MCF 10A (cell line): ENCODE measurements around the gene RHBDD1. TPM values are rescaled to one million over a fixed set of nuclear protein-coding genes. Genes with fewer than 3 reads are reported as not detected.

Experiments used
- BruUV-seq: library from RNA; stranded (reverse); fragments of 400-500 nt; replicated peaks from 2 replicates; lab custom pipeline; 2021; lab: Mats Ljungman, UMichigan
- CTCF ChIA-PET: fragments of 300-600 bp; sonication (Branson Sonifier 250); formaldehyde crosslinking; extraction: SDS; loops from one replicate; lab custom pipeline; 2021; ENCODE audit warnings: antibody characterized with exemption, inconsistent platforms; lab: Yijun Ruan, JAX
- POLR2A ChIA-PET: fragments of 300-600, 350-650 bp; sonication (Branson Sonifier 250); formaldehyde crosslinking; extraction: SDS; loops from one replicate; lab custom pipeline; 2020; ENCODE audit warnings: antibody characterized with exemption, inconsistent platforms; lab: Yijun Ruan, JAX
- DNase-seq: peaks from one replicate; pipeline ENCODE4 v3.0.0-alpha.2; 2018; ENCODE audit not compliant: unreplicated experiment
- H3K27ac Mint-ChIP-seq: one replicate; pipeline ENCODE4 v1.8.0; 2022; ENCODE audit warnings: mild to moderate bottlenecking, low read depth, mixed read lengths; ENCODE audit not compliant: unreplicated experiment
- H3K27me3 Mint-ChIP-seq: one replicate; pipeline ENCODE4 v1.8.0; 2022; ENCODE audit warnings: mixed read lengths; ENCODE audit not compliant: insufficient read depth, unreplicated experiment
- H3K36me3 Mint-ChIP-seq: one replicate; pipeline ENCODE4 v1.8.0; 2022; ENCODE audit warnings: mild to moderate bottlenecking, moderate library complexity, mixed read lengths; ENCODE audit not compliant: insufficient read depth, unreplicated experiment
- H3K4me1 Mint-ChIP-seq: one replicate; pipeline ENCODE4 v1.8.0; 2022; ENCODE audit warnings: mixed read lengths; ENCODE audit not compliant: insufficient read depth, unreplicated experiment
- H3K4me3 Mint-ChIP-seq: one replicate; pipeline ENCODE4 v1.8.0; 2022; ENCODE audit warnings: mild to moderate bottlenecking, moderate library complexity, mixed read lengths; ENCODE audit not compliant: unreplicated experiment
- H3K9me3 Mint-ChIP-seq: one replicate; pipeline ENCODE4 v1.8.0; 2022; ENCODE audit warnings: mixed read lengths; ENCODE audit not compliant: unreplicated experiment
- intact Hi-C: fragments of 100-400 bp; cut with micrococcal nuclease; formaldehyde crosslinking; loops from 2 replicates; pipeline ENCODE4 v1.14.1; 2022
- total RNA-seq: library from RNA; stranded (reverse); gene quantifications from 2 replicates; pipeline ENCODE4 v1.2.3, GENCODE V29; 2022
- TF ChIP-seq, protein P1 (sequence below): fragments of 200-600 bp; IDR thresholded peaks from one replicate; pipeline ENCODE4 v1.8.0; 2022; ENCODE audit warnings: antibody characterized with exemption, mild to moderate bottlenecking; ENCODE audit not compliant: unreplicated experiment

RHBDD1 gene
- total RNA-seq, 1 experiment from 2014 or later, result 76.0 TPM

DNA sequence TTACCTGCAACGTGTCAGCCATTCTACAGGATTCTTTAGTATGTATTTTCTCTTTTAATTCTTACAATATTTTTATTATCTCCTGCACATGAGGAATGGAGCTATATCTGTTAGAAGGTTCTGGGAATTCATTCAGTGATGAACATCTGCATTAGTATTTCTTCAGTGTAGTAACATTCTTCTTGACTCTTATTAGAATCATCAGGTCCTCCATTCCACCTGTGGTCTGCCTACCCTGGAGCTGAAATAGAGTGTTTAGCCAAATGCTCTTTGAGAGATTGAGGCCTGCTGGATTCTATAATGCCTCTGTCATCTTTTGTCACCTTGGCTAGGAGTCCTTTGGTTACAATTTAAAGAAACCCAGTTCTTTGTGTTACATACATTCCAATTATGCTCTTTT, 54.4 kb downstream of the RHBDD1 start:
- DNase-seq, result no peak
- no peak overlapping the region for H3K27ac Mint-ChIP-seq
- peaks cover 1% of the 10 kb centered on the region for H3K36me3 Mint-ChIP-seq
- TF ChIP-seq, protein P1, sequence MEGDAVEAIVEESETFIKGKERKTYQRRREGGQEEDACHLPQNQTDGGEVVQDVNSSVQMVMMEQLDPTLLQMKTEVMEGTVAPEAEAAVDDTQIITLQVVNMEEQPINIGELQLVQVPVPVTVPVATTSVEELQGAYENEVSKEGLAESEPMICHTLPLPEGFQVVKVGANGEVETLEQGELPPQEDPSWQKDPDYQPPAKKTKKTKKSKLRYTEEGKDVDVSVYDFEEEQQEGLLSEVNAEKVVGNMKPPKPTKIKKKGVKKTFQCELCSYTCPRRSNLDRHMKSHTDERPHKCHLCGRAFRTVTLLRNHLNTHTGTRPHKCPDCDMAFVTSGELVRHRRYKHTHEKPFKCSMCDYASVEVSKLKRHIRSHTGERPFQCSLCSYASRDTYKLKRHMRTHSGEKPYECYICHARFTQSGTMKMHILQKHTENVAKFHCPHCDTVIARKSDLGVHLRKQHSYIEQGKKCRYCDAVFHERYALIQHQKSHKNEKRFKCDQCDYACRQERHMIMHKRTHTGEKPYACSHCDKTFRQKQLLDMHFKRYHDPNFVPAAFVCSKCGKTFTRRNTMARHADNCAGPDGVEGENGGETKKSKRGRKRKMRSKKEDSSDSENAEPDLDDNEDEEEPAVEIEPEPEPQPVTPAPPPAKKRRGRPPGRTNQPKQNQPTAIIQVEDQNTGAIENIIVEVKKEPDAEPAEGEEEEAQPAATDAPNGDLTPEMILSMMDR, result no peak
- ChIA-PET POLR2A (interaction anchor here (0.6 to 4.9 kb wide), 7 partner anchors 10 to 1479 kb away, joined by 3 to 51 read pairs (median 4); partner anchors contain the start of gene RHBDD1), CTCF (interaction anchor here (1.0 kb wide), 1 partner anchor 64 kb away, joined by 3 read pairs; no protein-coding TSS in a partner anchor)
- BruUV-seq, result no TSS peak
- intact Hi-C loops, result no loop called here
- H3K4me3 Mint-ChIP-seq, result no peak overlapping the region
- H3K9me3 Mint-ChIP-seq, result no peaks in the 10 kb centered on the region
- H3K27me3 Mint-ChIP-seq, result no peaks in the 10 kb centered on the region
- H3K4me1 Mint-ChIP-seq, result peaks cover 38% of the 10 kb centered on the region

DNA sequence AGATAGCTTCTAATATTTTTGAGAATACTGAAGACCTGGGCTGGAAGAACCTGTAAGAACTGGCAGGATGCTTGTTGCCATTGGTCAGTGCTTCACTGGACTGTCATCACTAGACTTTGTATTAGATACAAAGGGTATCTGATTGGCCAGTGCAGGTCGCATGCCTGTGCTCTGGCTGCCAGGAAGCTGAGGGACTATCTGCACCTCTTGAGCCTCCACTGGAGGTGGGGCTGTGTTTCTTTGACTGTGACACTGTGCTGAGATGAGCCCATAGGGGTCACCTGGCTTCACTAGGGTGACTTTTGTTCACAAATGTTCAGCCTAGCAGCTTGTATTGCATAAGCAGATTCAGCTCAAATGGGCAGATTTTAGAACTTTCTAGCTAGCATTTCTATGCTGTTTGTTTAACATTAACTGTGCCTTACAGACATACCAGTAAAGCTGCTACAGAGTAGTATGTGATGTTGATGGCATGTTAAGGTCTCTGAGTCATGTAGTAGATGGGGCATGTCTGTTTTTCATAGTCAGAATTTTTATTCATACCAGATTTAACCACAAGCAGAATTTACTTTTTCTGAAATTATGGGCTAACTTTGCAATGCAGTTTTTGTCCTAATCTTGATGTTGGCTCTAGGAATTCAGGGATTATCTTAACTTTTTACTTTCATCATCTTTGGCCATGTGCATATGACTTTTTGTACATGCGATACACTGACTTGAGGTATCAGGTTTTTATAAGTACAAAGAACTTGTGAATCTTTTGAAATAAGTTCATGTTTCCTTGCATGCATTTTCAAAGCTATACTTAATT, 56.1 kb downstream of the RHBDD1 start:
- H3K4me3 Mint-ChIP-seq, result peak overlapping the region; percentile 23
- intact Hi-C loops, result no loop called here
- DNase-seq, result peak; percentile 30
- H3K9me3 Mint-ChIP-seq, result no peaks in the 10 kb centered on the region
- BruUV-seq, result no TSS peak
- peaks cover 26% of the 10 kb centered on the region for H3K4me1 Mint-ChIP-seq
- ChIA-PET POLR2A (interaction anchor here (0.6 to 4.9 kb wide), 8 partner anchors 8 to 927 kb away, joined by 3 to 51 read pairs (median 4); partner anchors contain the start of gene RHBDD1), CTCF (interaction anchor here (0.7 to 0.9 kb wide), 3 partner anchors 11 to 55 kb away, joined by 3 to 4 read pairs (median 3); no protein-coding TSS in a partner anchor)
- TF ChIP-seq, protein P1, result no peak
- peak overlapping the region; percentile 63 for H3K27ac Mint-ChIP-seq
- H3K36me3 Mint-ChIP-seq, result peaks cover 14% of the 10 kb centered on the region
- H3K27me3 Mint-ChIP-seq, result no peaks in the 10 kb centered on the region

DNA sequence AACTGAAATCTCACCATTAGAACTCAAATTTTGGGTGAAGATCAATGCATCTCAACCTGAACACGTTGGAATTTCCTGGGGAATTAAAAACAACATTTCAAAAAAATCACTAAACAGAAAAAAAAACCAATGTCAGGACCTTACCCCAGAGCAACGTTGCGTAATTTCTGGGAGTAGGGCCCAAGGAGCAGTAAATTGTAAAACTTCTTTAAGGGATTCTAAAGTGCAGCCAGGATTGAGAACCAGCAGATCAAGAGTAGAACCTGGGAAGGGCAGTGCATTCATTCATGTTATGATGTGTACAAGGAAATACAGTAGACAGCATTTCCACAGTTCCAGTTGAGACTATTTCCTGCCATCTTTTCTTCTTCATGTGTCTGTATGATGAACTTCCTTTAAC, 56.9 kb downstream of the RHBDD1 start:
- H3K36me3 Mint-ChIP-seq, result peaks cover 20% of the 10 kb centered on the region

DNA sequence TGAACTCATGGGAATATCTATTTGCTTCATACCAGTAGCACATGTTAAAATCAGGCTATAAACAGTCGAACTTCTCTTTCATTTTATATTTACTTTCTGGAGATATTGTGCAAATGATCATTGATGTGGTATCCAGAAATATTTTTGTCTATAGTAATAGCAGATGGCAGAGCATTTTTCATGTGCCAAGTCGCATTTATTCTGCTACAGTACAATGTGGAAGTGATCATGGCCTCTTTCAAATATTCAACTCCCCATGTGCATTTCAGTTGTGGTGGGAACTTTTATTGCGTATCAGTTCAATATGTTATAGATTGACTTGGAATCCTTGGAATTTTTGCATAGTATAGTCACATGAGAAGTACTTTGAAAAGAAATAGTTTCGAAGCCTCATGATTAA, 57.4 kb downstream of the RHBDD1 start:
- no TSS peak for BruUV-seq
- intact Hi-C loops, result no loop called here
- peaks cover 20% of the 10 kb centered on the region for H3K4me1 Mint-ChIP-seq
- no peaks in the 10 kb centered on the region for H3K27me3 Mint-ChIP-seq
- H3K9me3 Mint-ChIP-seq, result no peaks in the 10 kb centered on the region
- H3K36me3 Mint-ChIP-seq, result peaks cover 20% of the 10 kb centered on the region
- DNase-seq, result no peak
- ChIA-PET CTCF (no interaction called here), POLR2A (interaction anchor here (4.7 to 4.9 kb wide), 2 partner anchors 22 to 58 kb away, joined by 23 to 51 read pairs; partner anchors contain the start of gene RHBDD1)
- TF ChIP-seq, protein P1, result no peak
- no peak overlapping the region for H3K4me3 Mint-ChIP-seq
- peak overlapping the region; percentile 63 for H3K27ac Mint-ChIP-seq

More for the DNA sequence above, 56.9 kb downstream of the RHBDD1 start:
- H3K27me3 Mint-ChIP-seq, result no peaks in the 10 kb centered on the region
- TF ChIP-seq, protein P1, result no peak
- peak; percentile 53 for DNase-seq
- intact Hi-C loops, result no loop called here
- BruUV-seq, result no TSS peak
- CTCF ChIA-PET, result interaction anchor here (0.8 kb wide), 1 partner anchor 11 kb away, joined by 3 read pairs; no protein-coding TSS in a partner anchor
- POLR2A ChIA-PET, result interaction anchor here (1.0 to 4.9 kb wide), 4 partner anchors 8 to 57 kb away, joined by 3 to 51 read pairs (median 14); partner anchors contain the start of gene RHBDD1
- H3K27ac Mint-ChIP-seq, result peak overlapping the region; percentile 63
- peaks cover 25% of the 10 kb centered on the region for H3K4me1 Mint-ChIP-seq
- H3K9me3 Mint-ChIP-seq, result no peaks in the 10 kb centered on the region
- H3K4me3 Mint-ChIP-seq, result peak overlapping the region; percentile 23
